GM18873 (cell line): Measurements from ENCODE around the gene MAPK1IP1L.

Source experiments
- ATAC-seq: cut with Tn5 transposase; IDR thresholded peaks from one replicate; pipeline ENCODE4 v1.9.1; 2021; ENCODE audit warnings: mild to moderate bottlenecking, moderate library complexity, moderate number of reproducible peaks; ENCODE audit not compliant: unreplicated experiment, low FRiP score

MAPK1IP1L gene

GRCh38 chr14:55118761-55119160 is 67.3 kb downstream of the MAPK1IP1L start:
- no peak for ATAC-seq
